K562 (cell line): ENCODE data around the gene TCEANC.

Experiments used
- HMG20B ChIP-seq: fragments of 250-450 bp; sonication (Bioruptor Pico); IDR thresholded peaks from 2 replicates; pipeline ENCODE4 v1.5.0; 2021; ENCODE audit warnings: mild to moderate bottlenecking
- HNRNPLL ChIP-seq: fragments of 200-400 bp; formaldehyde crosslinking; IDR thresholded peaks from 2 replicates; pipeline ENCODE4 v1.6.1; 2017; ENCODE audit warnings: low read length, low read depth, mild to moderate bottlenecking; ENCODE audit not compliant: poor library complexity, severe bottlenecking
- NR1H2 ChIP-seq: sonication (generic); formaldehyde crosslinking; IDR thresholded peaks from 2 replicates; pipeline ENCODE4 v1.4.0; 2020; ENCODE audit warnings: mild to moderate bottlenecking, missing genetic modification reagents
- POLR2AphosphoS2 ChIP-seq: IDR thresholded peaks from 2 replicates; pipeline ENCODE4 v1.6.1; 2012; ENCODE audit warnings: low read length, improper control_type of control experiment
- POLR2H ChIP-seq: IDR thresholded peaks from 2 replicates; pipeline ENCODE4 v1.6.1; 2016; ENCODE audit warnings: missing genetic modification characterization, low read depth, mild to moderate bottlenecking, control low read depth, missing compliant biosample characterization, moderate library complexity
- PURB ChIP-seq: sonication (generic); formaldehyde crosslinking; IDR thresholded peaks from 2 replicates; pipeline ENCODE4 v1.9.0; 2021; ENCODE audit warnings: low read depth, mild to moderate bottlenecking, missing genetic modification reagents
- SAP30 ChIP-seq: fragments of 200-600 bp; sonication (generic); IDR thresholded peaks from 2 replicates; pipeline ENCODE4 v1.6.1; 2012; ENCODE audit warnings: borderline replicate concordance, low read depth, mild to moderate bottlenecking, moderate library complexity, low read length, control low read depth, inconsistent platforms; ENCODE audit not compliant: insufficient read depth, poor library complexity, severe bottlenecking
- TCF7L2 ChIP-seq: fragments of 150-350 bp; IDR thresholded peaks from 2 replicates; pipeline ENCODE4 v1.6.1; 2016; ENCODE audit warnings: low read depth, mild to moderate bottlenecking, low read length, moderate library complexity
- ZNF57 ChIP-seq: fragments of 450-650 bp; formaldehyde crosslinking; IDR thresholded peaks from 2 replicates; pipeline ENCODE4 v1.4.0; 2020; ENCODE audit warnings: mild to moderate bottlenecking, moderate library complexity
- TF ChIP-seq, protein P1 (sequence below), 3 experiments: IDR thresholded peaks in 2 of 3; conservative IDR thresholded peaks in 1 of 3; 2 replicates each; pipeline ENCODE4 v1.5.1; 2011 to 2012; ENCODE audit warnings: low read length in 3 of 3, mild to moderate bottlenecking in 3 of 3, control low read depth in 2 of 3, improper control_type of control experiment in 1 of 3, inconsistent platforms in 1 of 3, low read depth in 1 of 3, mixed read lengths in 1 of 3, moderate library complexity in 1 of 3; ENCODE audit not compliant: insufficient read depth in 2 of 3

GRCh38 chrX:13667919-13668318 lies 15.0 kb downstream of the TCEANC start:
- TF ChIP-seq NR1H2 (CRISPR knock-in tag) (no peak), PURB (CRISPR knock-in tag) (no peak), ZNF57 (CRISPR knock-in tag) (no peak), SAP30 (no peak), HMG20B (no peak), POLR2H (tag) (no peak), TCF7L2 (no peak), POLR2AphosphoS2 (no peak), HNRNPLL (no peak)
- TF ChIP-seq, protein P1, sequence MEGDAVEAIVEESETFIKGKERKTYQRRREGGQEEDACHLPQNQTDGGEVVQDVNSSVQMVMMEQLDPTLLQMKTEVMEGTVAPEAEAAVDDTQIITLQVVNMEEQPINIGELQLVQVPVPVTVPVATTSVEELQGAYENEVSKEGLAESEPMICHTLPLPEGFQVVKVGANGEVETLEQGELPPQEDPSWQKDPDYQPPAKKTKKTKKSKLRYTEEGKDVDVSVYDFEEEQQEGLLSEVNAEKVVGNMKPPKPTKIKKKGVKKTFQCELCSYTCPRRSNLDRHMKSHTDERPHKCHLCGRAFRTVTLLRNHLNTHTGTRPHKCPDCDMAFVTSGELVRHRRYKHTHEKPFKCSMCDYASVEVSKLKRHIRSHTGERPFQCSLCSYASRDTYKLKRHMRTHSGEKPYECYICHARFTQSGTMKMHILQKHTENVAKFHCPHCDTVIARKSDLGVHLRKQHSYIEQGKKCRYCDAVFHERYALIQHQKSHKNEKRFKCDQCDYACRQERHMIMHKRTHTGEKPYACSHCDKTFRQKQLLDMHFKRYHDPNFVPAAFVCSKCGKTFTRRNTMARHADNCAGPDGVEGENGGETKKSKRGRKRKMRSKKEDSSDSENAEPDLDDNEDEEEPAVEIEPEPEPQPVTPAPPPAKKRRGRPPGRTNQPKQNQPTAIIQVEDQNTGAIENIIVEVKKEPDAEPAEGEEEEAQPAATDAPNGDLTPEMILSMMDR (IDR thresholded peaks at IDR 0.05 in 2 of 3, conservative IDR thresholded peaks at IDR 0.05 in 1 of 3; ENCODE audit: insufficient read depth in 2 of 3, low read depth in 1 of 3, low read length in 3 of 3): no peak
